Ureter (tissue), 1 donor: ENCODE data around the gene RGR. TPM values are rescaled to one million over a fixed set of nuclear protein-coding genes. Genes with fewer than 3 reads are reported as not detected.

Experiments
- DNase-seq: peaks from one replicate; pipeline ENCODE4 v3.0.0-alpha.2; 2020; ENCODE audit warnings: low spot score
- total RNA-seq: library from RNA; stranded (reverse); gene quantifications from one replicate; pipeline ENCODE4 v1.2.4, GENCODE V29; 2023
- donor health status: DM: yes; HTN: yes; CAD: no.

The RGR gene
- total RNA-seq, 1 donor from 2014 or later: not detected

DNA sequence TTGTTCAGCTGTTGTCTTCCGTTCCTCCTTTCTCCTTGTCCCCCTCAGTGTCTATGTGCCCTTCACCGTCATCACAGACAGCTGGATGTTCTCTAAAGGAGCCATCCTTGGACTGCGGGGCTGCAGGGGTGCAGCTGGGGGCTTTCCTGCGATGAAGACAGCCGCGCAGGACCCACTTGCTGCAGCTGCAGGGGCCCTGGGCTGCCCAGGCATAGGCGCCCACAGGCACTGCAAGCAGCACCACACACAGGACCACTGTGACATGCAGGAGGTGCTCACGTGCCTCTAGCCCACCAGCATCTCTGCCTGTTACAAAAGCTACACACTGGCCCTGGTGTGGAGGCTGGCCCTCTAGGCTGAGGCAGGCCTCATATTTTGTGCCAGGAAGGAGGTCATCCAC is 22.9 kb upstream of the RGR start:
- DNase-seq: no peak

DNA sequence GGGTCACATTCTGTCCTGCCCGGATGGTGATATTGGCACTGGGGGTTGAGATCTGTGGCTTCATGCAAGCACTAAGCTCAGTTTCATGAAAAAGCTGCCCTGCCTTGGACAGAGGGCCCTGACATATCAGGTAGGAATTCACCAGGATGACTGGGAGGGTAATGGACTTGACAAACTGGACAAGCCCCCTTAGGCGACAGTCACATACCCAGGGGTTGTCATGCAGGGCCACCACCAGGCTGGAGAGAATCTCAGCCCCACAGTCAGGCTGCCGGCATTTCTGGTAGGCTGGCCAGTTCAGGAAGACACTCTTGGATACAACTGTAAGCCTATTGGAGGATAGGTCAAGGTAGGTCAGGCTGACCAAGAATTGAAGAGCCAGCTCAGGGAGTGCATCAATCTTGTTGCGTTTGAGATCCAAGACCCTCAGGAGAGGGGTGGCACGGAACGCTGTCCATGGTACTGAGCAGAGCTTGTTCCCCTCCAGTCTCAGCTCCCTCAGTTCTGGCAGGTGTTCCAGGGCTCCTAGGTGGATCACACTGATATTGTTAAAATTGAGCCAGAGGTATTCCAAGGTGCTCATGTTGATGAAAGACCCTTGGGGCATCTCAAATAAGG is 20.3 kb upstream of the RGR start:
- DNase-seq: no peak

DNA sequence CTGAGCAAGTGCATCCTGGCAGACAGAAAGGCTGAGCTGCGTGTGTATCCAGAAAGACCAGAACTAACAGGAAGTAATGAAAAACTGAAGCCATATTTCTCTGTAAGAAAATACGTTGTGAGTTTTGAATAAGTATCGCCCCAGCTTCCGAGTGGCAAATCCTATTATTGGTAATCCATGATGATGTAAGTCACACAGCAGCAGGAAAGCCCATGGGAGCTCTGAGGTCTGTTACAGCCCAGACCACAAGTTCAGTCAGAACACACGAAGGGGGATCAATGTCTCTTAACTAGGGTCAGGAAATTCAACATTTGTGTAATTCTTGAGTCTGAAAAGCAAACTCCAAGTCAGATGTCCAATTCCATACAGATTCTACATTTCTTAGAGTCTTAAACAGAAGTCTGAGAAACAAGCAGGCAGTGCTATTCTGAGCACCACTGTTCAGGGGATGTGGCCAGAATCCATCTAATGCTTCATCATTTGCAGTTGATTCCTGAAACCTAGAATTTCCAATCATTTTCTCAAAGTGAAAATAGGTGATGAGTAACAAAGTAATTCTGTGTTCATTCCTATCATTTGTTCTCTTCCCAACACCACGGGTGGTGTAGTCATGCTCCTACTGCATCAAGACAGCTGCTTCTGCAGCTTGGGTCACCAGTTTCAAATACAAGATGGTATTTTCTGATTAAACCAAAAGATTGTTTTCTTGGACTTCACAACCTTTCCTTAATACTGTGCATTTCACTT is 19.3 kb upstream of the RGR start, which contains the start of gene LRIT2:
TSS of gene LRIT2 (minus strand) at position 118 of the 747 bp plus-strand sequence. CDS start at position 94, 24 bp downstream.
- no peak for DNase-seq

DNA sequence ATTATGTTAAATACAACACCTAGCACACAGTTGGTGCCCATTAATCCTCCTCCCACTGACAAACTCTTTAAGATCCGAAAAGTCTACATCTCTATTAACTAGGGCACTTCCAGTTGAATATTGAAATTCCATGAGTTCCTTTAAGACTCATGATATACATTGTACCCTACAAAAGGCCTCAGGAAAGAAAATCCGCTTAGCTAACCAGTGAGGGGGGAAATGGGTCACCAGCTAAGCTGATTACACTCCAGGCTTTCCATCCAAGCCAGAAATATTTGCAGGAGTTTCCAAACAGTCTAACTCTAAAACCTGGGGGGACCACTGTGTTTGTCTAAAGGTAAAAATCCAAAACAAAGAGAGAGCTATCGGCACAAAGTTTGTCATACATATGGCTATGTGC is 18.2 kb upstream of the RGR start:
- no peak for DNase-seq

DNA sequence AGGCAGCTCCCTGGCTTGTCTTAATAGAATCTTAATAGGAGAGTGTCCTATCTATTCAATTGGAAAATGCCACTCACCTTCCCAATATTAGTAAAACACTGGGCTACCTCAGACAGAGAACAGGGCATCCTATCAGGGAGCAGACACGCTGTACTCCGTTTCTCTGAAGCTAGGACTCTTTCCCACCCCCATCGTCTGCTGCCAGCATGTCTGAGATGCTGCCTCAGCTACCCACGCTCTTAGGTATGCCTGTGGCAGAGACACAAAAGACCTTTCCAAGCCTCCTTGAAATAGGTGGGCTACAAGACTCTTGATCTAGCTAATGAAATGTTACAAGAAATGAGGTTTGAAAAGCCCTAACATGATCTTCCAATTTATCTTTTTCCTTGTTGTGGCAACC is 17.0 kb upstream of the RGR start:
- no peak for DNase-seq

DNA sequence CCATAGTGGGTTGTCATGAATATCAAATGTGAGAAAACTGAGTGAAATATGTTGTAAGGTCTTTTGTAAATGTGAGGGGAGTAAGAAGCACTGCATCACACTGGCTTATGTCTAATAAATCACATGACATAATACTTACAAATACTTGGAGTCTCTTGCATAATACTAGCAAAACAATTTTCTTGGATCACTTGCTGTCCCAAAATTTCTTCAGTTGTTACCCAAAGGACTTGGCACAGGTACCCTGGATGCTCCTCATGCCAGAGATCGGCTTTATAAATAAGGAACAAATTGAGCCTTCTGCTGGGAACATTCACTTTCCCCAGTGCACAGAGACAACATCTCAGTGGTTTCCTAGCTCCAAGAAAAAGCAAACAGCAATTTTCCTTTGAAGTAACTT is 14.5 kb upstream of the RGR start:
- DNase-seq: no peak

DNA sequence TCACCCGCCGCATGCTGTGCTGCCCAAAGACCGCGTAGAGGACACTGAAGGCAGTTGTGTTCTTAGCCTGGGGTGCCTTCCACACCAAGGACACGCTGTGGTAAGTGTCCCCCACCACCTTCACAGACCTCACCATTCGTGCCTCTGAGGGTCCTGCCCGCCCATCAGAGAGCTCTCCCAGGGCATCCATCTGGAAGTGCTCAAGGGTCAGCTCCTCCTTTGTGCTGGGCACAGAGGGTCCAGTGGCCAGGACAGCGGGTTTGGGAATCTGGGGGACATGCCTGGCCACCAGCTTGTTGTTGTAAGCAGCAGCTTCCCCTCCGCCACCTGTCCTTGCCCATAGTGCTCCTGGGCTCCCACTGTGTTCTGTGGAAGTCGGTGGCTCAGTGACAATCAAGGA is 12.5 kb upstream of the RGR start:
- no peak for DNase-seq

DNA sequence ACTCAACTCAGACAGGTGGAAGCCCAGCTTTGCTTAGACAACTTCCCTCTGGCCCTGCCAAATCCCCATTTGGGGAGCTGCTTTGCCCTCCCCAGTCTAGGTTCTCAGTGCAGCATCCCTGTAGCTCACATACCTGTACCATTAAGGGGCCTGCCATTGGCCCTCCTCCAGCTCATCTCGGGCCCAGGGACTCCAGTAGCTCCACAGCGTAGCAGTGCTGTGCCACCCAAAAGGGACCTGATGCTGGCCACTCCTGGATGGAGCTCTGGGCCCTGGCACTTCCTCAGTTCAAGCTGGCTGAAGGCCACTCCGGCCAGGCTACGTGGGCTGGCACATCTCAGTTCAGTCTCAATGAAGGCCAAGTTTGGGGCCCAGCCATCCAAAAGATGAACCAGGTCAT is 10.9 kb upstream of the RGR start:
- DNase-seq: no peak

DNA sequence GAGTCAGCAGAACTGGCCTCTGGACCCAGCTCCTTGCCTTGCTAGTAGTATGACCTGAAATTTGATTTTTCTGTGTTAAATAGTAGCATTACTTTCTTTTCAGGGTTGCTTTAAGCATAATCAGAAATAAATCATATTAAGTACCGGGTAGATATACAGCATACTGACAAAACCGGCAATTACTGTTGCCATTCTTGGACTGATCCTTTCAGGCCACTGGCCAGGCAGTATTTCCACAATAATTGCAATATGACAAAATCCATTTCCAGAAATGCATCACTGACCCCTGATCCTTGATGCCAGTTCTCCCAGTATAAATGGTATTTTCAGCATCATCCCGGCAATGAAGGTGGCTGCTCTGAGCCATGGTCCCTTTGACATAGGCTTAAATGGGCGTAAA is 10.4 kb upstream of the RGR start:
- no peak for DNase-seq

DNA sequence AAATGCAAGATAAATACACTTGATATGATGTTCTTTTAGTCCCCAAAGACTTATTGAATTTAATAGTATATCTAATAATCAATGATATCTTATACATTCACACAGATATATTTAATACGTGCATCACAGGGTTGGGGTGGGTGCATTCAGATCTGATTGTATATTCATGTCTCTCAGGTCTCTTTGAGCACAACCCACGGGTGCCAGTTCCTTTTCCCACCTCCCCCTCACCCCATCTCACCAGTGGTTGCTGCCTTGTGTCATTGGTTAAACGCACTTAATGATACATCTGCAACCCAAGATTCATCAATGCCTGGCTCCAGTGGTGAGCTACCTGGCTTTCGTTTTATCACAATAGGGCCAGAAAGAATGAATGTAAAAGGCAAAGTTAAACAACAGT is 9.8 kb upstream of the RGR start:
- no peak for DNase-seq

DNA sequence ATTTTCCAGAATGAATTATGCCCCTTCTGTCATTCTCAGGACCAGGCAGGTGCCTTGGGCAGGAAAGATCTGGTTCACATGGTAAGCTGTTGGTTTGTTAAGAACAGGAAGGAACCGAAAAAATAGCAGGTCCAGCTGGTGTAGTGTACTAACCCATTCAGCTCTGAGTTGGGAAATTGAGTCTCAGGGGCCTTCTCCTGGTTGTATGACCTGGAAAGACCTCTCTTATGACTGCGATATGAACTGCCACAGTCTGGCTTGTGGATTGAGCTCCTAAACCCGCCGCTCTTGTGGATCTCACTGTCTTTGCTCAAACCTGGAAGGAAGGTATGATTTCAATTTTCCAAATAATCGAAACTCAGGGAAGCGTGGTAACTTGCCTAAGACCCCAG is 8.1 kb upstream of the RGR start:
- no peak for DNase-seq

DNA sequence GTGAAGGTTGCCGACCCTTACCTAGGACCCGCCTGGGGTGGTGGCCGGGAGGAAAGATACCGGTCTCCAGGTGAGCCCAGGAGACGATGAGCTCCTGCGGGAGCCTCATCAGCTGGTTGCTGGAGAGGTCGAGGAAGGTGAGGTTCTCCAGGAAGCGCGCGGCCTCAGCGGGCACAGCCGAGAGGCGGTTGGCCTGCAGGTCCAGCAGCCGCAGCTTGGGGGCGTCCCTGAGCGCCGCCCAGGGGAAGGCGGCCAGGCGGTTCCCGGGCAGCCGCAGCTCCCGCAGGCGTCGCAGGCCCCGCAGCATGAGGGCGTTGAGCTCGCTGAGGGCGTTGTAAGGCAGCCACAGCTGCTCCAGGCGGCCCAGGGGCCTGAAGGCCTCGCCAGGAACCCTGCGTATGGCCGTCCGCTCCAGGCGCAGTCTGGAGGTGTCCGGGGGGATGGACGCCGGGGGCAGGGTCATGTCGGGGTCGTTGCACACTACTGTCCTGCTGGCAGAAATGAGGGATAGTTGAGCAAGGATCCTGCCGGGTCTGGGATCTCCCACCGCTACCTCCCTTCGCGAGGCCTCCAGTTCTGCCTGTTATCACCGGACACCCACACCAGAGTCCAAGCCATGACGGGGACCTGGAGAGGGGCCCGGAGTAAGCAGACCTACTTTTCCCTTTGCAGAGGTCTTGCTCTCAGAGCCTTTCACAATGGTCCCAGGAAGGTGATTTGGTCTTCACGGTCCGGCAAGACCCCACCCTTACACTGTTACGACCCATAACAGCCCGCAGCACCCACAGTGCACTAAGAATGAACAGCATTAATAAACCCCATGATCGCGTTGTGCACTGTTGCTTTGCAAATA is 7.4 kb upstream of the RGR start:
- no peak for DNase-seq

DNA sequence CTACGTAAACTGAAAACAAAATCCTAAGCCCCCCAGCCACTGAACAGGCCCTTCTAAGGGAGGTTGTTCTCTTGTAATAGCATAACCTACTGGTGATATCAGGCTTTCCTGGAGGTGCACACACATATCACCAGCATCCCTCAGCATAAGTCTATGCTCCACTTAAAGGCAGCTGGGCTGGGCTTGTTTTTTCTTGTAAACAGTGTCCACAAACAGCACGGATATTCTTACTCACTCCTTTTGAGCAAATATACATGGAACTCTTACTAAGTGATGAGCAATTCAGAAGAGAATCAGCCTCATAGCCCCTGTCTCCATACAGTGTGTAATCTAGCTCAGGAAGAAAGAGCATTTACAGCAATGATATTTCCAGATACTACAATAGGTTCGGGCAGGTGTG is 5.9 kb upstream of the RGR start:
- no peak for DNase-seq

DNA sequence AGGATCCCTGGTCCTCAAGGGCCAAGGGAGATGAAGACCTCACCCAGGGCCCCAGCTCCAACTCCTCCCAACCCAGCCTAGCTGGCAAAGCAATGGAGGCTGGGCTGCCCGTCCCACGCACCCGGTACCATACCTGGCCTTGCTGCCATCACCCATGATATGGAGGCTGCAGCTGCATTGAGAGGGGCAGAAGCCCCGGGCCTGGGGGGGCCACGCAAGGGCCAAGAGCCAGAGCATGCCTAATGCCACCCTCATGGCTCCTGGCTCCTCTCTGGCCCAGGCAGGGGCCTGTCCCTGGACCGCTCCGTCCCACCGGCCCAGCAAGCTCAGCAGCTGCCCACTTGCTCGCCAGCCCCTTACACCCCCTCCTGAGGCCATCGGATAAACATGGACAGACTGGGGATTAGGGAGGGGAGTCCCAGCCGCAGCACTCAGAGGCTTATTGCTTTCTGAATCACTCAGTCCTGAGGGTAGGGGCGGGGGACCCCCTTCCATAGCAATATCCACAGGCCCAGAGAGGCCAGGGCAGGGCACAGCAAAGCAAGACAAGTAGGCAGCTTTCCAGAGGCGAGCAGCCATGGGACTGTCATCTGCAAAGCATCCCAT is 3.6 kb upstream of the RGR start, which contains the start of gene LRIT1:
TSS of gene LRIT1 (minus strand) at position 362 of the 606 bp plus-strand sequence. CDS start at position 255, 107 bp downstream.
- DNase-seq: no peak

DNA sequence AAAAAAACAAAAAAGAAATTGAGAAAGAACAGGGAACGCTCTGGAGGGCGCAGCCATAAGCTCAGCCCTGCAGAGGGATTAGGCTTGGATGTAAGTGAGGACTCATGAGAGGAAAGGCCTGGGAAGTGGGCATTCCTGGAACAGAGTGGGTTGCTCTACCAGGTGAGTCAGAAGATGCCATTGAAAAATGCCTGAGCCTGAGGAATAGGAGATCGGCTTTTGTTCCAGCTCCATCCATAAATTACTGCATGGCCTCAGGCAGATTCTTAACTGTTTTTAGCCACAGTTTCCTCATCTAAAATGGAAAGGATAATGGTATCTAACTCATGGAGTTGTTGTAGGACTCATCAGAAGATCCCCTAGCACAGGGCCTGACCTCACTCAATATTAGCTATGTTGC is 1.1 kb upstream of the RGR start:
- no peak for DNase-seq

DNA sequence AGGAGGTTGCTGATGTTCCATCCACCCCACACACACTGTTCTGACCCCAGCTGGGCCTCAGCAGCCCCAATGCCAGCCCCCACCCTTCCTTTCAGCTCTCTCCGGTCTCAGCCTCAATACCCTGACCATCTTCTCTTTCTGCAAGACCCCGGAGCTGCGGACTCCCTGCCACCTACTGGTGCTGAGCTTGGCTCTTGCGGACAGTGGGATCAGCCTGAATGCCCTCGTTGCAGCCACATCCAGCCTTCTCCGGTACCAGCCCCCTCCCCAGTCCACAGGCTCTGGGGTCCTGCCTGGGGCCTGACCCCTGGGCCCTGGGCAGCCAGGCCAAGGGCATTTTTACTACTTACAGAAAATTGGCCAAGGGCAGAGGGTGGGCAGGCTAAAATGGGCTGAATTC is 2.6 kb downstream of the RGR start:
- no peak for DNase-seq

DNA sequence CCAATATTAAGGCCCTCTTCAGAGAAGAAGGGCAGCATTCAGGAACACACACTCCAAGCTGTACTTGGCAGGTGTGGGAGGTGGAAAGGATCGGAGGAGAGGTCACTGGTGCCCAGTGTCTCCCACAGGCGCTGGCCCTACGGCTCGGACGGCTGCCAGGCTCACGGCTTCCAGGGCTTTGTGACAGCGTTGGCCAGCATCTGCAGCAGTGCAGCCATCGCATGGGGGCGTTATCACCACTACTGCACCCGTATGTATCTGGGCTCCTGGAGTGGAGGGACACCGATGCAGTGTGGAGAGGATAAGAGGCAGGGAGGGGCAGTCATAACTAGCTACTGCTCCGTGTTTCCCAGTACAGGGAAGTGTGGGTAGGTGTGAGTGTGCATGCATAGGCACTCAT is 3.9 kb downstream of the RGR start:
- DNase-seq: no peak

DNA sequence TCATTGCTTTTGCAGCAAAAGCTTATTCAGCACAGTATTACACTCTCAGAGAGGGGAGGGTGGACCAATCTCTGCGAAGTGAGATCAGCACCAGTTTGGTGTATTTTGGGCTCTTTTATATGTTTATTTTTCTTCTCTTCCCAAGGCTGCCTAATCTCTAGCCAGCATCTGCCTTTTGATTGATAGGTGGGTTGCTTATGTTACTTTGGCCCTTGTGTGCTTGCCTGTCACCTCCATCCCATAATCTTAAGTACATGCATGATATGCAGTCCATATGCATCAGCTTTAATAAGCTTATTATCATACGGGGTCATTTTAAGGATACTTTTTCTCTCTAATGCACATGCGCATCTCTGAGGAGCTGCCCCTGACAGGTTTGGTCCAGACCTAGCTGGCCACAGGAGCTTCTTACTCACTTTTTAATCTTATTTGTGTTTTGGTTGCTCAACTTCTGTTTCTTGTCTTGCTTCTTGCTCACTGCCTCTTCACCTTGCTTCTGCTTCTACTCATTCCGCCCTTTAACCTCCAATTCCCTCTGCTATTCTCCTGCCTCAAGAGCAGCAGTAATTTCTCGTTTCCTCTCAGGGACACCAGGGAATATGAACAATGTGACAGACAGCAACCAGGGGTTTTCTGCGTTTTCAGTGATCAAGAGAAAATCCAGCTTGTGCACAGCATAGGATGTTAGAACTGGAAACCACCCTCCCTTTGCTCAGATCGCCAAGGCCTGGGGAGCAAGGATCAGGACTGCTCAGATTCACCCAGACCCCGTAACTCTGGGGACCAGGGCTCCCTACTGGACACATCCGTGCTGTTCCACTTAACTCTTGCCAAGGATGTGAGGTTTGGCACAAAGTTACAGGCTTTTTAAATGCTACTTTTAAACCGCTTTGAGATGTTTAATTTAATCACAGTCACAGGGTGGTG is 10.0 kb downstream of the RGR start:
- no peak for DNase-seq

DNA sequence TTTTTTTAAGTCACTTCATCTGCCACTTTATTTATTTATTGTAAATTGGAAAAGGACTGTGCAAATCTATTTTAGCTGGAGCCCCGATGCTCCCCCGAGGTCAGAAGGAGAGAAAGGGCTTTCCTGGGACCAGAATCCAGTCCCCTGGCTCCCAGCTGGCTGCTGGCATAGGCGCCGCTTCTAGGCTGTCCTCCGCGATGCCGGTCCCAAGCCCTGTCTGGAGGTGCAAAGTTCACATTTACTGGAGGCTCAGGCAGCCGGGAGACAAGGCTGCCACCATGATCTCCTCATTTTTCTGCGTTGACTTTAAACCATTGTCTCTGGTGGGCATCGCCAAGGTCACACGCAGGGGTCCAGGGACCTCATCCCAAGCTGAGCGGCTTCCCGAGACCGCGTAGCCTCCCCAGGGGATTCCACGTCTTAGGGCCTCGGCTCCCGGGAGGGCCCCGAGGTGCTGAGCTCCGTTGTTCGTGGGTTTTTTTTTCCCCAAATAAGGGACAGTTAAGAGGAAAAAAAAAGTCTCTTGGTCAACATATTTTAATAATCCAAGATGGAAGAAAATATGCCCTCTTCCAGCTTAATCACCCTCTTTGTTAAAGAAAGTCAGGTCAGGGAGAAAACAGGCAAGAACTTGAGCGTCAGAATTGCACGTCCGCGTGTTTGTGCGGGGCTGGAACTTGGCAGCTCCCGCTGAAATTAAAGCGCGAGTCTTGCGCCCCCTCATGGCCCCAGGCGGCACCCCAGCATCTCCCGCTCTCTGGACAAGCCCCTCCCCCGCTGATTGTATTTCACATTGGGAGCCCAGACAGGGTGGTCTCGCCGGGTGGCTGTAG is 11.9 kb downstream of the RGR start:
- peak; percentile 54 for DNase-seq

DNA sequence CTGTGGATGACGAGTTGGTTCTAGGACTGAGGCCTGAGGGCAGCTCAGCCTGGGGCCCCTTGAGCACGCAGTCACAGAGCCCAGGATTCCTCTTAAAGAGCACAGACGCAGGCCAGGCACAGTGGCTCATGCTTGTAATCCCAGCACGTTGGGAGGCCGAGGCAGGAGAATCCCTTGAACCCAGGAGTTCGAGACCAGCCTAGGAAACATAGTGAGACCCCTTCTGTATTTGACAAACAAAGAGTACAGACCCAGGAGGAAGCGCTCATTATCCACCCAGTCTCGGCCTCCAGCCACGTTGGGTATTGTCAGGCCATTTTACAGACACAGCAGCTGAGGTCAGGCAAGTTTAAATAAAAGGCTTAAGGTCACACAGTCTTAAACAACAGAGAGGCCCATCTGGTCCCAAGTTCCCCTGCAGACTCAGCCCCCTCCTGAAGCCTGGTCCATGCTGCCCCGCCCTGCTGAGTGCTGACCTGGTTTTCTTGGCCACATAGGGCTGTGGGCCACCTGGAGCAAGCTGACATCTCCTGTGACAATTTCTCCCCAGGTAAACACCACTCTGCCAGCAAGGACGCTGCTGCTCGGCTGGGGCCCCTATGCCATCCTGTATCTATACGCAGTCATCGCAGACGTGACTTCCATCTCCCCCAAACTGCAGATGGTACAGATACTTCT is 12.6 kb downstream of the RGR start:
- no peak for DNase-seq
